Peyer's patch (tissue), 4 donors: ENCODE measurements around the gene BCAS1. TPM values are rescaled to one million over a fixed set of nuclear protein-coding genes. Genes with fewer than 3 reads are reported as not detected.

ENCODE experiments used
- DNase-seq, 3 donors: peaks; one replicate each; pipeline ENCODE4 v3.0.0-alpha.2; 2017 to 2019
- H3K27ac ChIP-seq, 4 donors: fragments of 200-600 bp; sonication (generic); one replicate each; pipeline ENCODE4 v1.5.1; 2016 to 2019
- H3K27me3 ChIP-seq, 2 donors: fragments of 200-600 bp; sonication (generic); one replicate each; pipeline ENCODE4 v1.5.1; 2019
- H3K36me3 ChIP-seq, 3 donors: fragments of 200-600 bp; sonication (generic); one replicate each; pipeline ENCODE4 v1.5.1; 2016 to 2019
- H3K4me1 ChIP-seq, 4 donors: fragments of 200-600 bp; sonication (generic); one replicate each; pipeline ENCODE4 v1.5.1; 2016 to 2019
- H3K4me3 ChIP-seq, 4 donors: fragments of 200-600 bp; sonication (generic); 1 replicate in 3 of 4; 2 replicates in 1 of 4; pipeline ENCODE4 v1.5.1; 2016 to 2019; ENCODE audit warnings: mild to moderate bottlenecking in 1 of 4
- H3K9me3 ChIP-seq, 4 donors: fragments of 200-600 bp; sonication (generic); one replicate each; pipeline ENCODE4 v1.5.1; 2016 to 2019; ENCODE audit warnings: mild to moderate bottlenecking in 1 of 4
- CTCF ChIP-seq, 6 experiments: fragments of 450-650 bp in 4 of 6; fragments of 200-600 bp in 2 of 6; sonication (generic) in 1 of 6; IDR thresholded peaks; one replicate each; pipeline ENCODE4 v1.5.1; 2017 to 2019; ENCODE audit warnings: antibody characterized with exemption in 6 of 6, mild to moderate bottlenecking in 3 of 6, moderate library complexity in 1 of 6
- POLR2A ChIP-seq, 2 donors: fragments of 450-650 bp; IDR thresholded peaks; one replicate each; pipeline ENCODE4 v1.5.1; 2017; ENCODE audit warnings: antibody characterized with exemption in 2 of 2, mild to moderate bottlenecking in 2 of 2, moderate library complexity in 2 of 2
- total RNA-seq, 4 donors: library from RNA; depleted of rRNA; stranded (reverse); fragments of >200 nt; gene quantifications; one replicate each; pipeline ENCODE4 v1.1.0, GENCODE V29; 2016

BCAS1 gene
- total RNA-seq, 4 donors from 2014 or later = 21.5 to 58.1 (median 43.2) TPM

GRCh38 chr20:54048891-54049545 is 21.4 kb downstream of the BCAS1 start:
- Histone ChIP-seq H3K27me3 (no peaks in the 10 kb centered on the region), H3K4me1 (no peaks in the 10 kb centered on the region), H3K4me3 (no peak overlapping the region), H3K27ac (no peak overlapping the region), H3K9me3 (no peaks in the 10 kb centered on the region), H3K36me3 (no peaks in the 10 kb centered on the region)
- TF ChIP-seq CTCF (IDR thresholded peaks at IDR 0.05) (no peak), POLR2A (IDR thresholded peaks at IDR 0.05) (no peak)
- DNase-seq = no peak

GRCh38 chr20:54048481-54048880 is 21.9 kb downstream of the BCAS1 start:
- Histone ChIP-seq H3K27ac (no peak overlapping the region), H3K4me1 (no peaks in the 10 kb centered on the region), H3K9me3 (no peaks in the 10 kb centered on the region), H3K36me3 (no peaks in the 10 kb centered on the region), H3K4me3 (no peak overlapping the region), H3K27me3 (no peaks in the 10 kb centered on the region)
- no peak for TF ChIP-seq CTCF (IDR thresholded peaks at IDR 0.05)
- no peak for TF ChIP-seq POLR2A (IDR thresholded peaks at IDR 0.05)
- DNase-seq = no peak

GRCh38 chr20:54047720-54048119 is 22.7 kb downstream of the BCAS1 start:
- Histone ChIP-seq H3K4me1 (no peaks in the 10 kb centered on the region), H3K9me3 (no peaks in the 10 kb centered on the region), H3K27ac (no peak overlapping the region), H3K36me3 (no peaks in the 10 kb centered on the region), H3K27me3 (no peaks in the 10 kb centered on the region), H3K4me3 (no peak overlapping the region)
- TF ChIP-seq POLR2A (IDR thresholded peaks at IDR 0.05) = no peak
- TF ChIP-seq CTCF (IDR thresholded peaks at IDR 0.05) = no peak
- no peak for DNase-seq

- Histone ChIP-seq H3K27ac (no peak overlapping the region), H3K9me3 (no peaks in the 10 kb centered on the region), H3K27me3 (no peaks in the 10 kb centered on the region), H3K36me3 (no peaks in the 10 kb centered on the region), H3K4me3 (no peak overlapping the region), H3K4me1 (no peaks in the 10 kb centered on the region)
- no peak for DNase-seq
- TF ChIP-seq POLR2A (IDR thresholded peaks at IDR 0.05) = no peak
- TF ChIP-seq CTCF (IDR thresholded peaks at IDR 0.05) = no peak
These were observed 23.3 kb downstream of the BCAS1 start for GRCh38 chr20:54047048-54047447.

GRCh38 chr20:54044156-54044555 is 26.2 kb downstream of the BCAS1 start:
- no peak for DNase-seq
- Histone ChIP-seq H3K27me3 (no peaks in the 10 kb centered on the region), H3K9me3 (no peaks in the 10 kb centered on the region), H3K4me3 (no peak overlapping the region), H3K27ac (no peak overlapping the region), H3K4me1 (no peaks in the 10 kb centered on the region), H3K36me3 (no peaks in the 10 kb centered on the region)
- TF ChIP-seq CTCF (IDR thresholded peaks at IDR 0.05) (no peak), POLR2A (IDR thresholded peaks at IDR 0.05) (no peak)
